ENCODE results near the gene CDH4.

CDH4 gene

DNA sequence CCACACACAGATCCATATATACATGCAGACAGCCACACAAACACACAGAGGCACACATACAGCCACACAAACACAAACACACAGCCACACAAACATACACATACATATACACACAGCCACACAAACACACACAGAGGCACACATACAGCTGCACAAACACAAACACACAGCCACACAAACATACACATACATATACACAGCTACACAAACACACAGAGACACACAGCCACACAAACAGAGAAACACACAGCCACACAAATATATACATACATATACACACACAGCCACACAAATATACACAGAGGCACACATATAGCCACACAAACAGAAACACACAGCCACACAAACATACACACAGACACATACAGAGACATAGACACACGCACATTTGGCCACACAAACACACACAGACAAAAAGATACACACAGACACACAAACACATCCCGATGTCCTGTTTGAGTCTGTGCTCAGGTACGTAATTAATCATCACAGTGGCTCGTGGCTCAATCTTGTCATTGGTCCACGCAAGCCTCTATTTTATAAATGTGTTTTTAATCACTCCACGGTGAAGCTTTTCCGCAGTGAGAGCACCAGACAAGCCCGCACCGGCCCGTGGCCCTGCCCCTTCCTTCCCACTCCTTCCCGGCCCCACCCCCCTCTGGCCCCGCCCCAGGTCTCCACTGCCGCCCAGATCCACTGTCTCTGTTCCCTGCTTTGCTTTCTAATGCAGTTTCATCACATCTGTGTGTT, 135.3 kb downstream of the CDH4 start:
- Histone ChIP-seq H3K36me3 (ENCODE audit: control insufficient read depth, insufficient read depth, low read length) (no peaks in the 10 kb centered on the region), H3K9me3 (ENCODE audit: control insufficient read depth, insufficient read depth, low read depth, low read length) (peaks cover 15% of the 10 kb centered on the region), H3K4me1 (ENCODE audit: control insufficient read depth, insufficient read depth, low read length) (peaks cover 19% of the 10 kb centered on the region), H3K9ac (ENCODE audit: low read length) (no peak overlapping the region), H3K4me3 (ENCODE audit: low read depth, low read length) (peak overlapping the region; percentile 30; the same call in 1 of the 2 replicates), H3K27ac (ENCODE audit: low read depth, low read length) (no peak overlapping the region), H3K27me3 (ENCODE audit: control insufficient read depth, insufficient read depth, low read length) (no peaks in the 10 kb centered on the region)

DNA sequence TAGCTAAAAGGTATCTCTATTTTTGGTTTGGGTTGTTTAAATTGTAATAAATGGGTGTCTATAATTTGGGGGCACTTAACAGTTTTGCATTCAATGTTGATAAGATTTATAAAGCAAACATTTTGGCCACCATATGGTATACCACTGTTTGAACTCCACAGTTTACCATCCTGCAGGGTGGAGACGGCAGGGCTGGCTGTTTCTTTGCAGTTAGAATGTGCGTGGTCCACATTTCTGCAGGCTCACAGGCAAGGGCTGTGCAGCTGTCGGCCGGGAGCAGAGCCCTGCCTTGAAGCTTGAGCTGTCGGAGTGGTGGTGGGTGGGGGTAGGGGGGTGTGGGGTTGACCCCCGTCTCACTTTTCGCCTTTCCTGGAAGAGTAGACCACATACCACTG, 135.9 kb downstream of the CDH4 start:
- Histone ChIP-seq H3K4me1 (ENCODE audit: control insufficient read depth, insufficient read depth, low read length) (peaks cover 19% of the 10 kb centered on the region), H3K36me3 (ENCODE audit: control insufficient read depth, insufficient read depth, low read length) (no peaks in the 10 kb centered on the region), H3K4me3 (ENCODE audit: low read depth, low read length) (no peak overlapping the region), H3K9ac (ENCODE audit: low read length) (no peak overlapping the region), H3K27ac (ENCODE audit: low read depth, low read length) (no peak overlapping the region), H3K27me3 (ENCODE audit: control insufficient read depth, insufficient read depth, low read length) (no peaks in the 10 kb centered on the region; the same call in 1 of the 2 replicates), H3K9me3 (ENCODE audit: control insufficient read depth, insufficient read depth, low read depth, low read length) (peaks cover 10% of the 10 kb centered on the region)

DNA sequence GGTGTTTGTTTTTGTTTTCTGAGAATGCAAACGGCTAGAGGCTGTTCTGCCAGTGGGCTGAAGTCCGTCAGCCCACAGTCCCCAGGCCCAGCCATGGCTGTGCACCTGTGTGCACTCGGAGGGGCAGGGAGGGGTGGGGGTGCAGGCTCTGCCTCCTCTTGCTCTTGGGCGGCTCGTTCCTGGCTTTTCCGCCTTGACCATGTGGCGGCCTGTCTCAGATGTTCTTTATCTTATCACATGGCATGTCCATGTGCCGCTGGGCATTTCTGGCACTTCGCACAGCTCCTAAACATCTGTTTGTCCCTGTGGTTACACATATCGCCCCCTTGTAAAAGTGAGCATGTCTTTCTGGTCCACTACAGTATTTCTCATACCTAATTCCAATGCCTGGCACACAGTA, 137.0 kb downstream of the CDH4 start:
- no peaks in the 10 kb centered on the region; the same call in 1 of the 2 replicates for H3K27me3 ChIP-seq (ENCODE audit: control insufficient read depth, insufficient read depth, low read length)

DNA sequence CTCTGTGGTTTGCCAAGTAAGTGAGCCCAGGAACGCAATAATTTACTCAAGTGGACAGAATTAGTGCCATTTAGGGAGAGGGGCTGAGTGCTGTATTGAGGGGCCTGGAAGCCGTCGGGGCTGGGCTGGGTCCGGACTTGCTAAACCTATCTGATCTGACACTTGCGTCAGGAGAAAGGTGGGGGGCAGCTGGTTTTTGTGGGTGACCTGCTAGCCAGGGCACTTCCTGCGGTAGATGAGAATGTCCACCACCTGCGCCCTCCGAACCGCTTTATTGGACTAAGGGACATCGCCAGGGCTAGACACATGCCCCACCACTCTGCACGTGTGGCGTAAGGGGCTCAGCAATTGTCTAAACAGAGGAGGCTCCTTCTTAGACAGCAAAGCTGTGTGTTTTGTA, 139.1 kb downstream of the CDH4 start:
- Histone ChIP-seq H3K4me1 (ENCODE audit: control insufficient read depth, insufficient read depth, low read length) (peaks cover 19% of the 10 kb centered on the region), H3K27me3 (ENCODE audit: control insufficient read depth, insufficient read depth, low read length) (no peaks in the 10 kb centered on the region; the same call in 1 of the 2 replicates), H3K9me3 (ENCODE audit: control insufficient read depth, insufficient read depth, low read depth, low read length) (peaks cover 5% of the 10 kb centered on the region), H3K4me3 (ENCODE audit: low read depth, low read length) (no peak overlapping the region), H3K9ac (ENCODE audit: low read length) (peak overlapping the region; percentile 17), H3K27ac (ENCODE audit: low read depth, low read length) (no peak overlapping the region), H3K36me3 (ENCODE audit: control insufficient read depth, insufficient read depth, low read length) (no peaks in the 10 kb centered on the region)

More for the DNA sequence above, 137.0 kb downstream of the CDH4 start:
- peaks cover 9% of the 10 kb centered on the region for H3K9me3 ChIP-seq (ENCODE audit: control insufficient read depth, insufficient read depth, low read depth, low read length)
- H3K27ac ChIP-seq (ENCODE audit: low read depth, low read length) = no peak overlapping the region
- H3K9ac ChIP-seq (ENCODE audit: low read length) = no peak overlapping the region
- no peaks in the 10 kb centered on the region for H3K36me3 ChIP-seq (ENCODE audit: control insufficient read depth, insufficient read depth, low read length)
- H3K4me3 ChIP-seq (ENCODE audit: low read depth, low read length) = no peak overlapping the region
- H3K4me1 ChIP-seq (ENCODE audit: control insufficient read depth, insufficient read depth, low read length) = peaks cover 19% of the 10 kb centered on the region

DNA sequence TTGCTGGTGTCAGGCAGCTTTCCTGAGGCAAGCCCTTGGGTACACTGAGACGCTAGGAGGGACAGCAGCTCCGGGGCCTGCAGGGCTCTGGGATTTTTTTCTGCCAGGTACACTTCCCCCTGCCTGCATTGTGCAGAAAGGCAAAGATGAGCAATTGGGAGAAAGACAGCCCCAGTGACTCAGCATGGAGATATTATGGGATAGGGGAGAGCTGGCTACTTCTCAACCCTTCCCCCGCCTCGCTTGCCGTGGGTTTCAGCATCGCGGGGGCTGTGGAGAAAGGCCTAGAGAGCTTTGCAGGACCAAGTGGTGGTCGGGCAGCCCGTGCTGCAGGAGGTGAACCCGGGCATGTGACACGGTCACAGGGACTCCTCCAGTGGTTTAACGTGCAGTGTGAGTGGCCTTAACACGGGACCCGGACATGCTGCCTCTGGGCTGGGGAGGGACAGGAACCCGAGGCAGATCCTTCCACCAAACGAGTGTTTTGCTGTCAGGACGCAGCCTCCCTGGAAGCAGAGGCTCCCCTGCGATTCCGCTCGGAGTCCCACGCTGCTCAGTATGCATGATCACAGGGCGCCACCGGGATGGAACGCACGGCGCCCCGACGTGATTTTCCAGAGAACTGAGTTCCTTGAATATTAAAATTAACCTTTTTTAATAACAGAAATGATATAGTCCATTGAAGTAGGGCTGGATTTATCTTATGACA, 139.9 kb downstream of the CDH4 start:
- H3K27me3 ChIP-seq (ENCODE audit: control insufficient read depth, insufficient read depth, low read length) = no peaks in the 10 kb centered on the region; the same call in 1 of the 2 replicates
- H3K9me3 ChIP-seq (ENCODE audit: control insufficient read depth, insufficient read depth, low read depth, low read length) = peaks cover 10% of the 10 kb centered on the region
- no peaks in the 10 kb centered on the region for H3K36me3 ChIP-seq (ENCODE audit: control insufficient read depth, insufficient read depth, low read length)
- peak overlapping the region; percentile 17 for H3K9ac ChIP-seq (ENCODE audit: low read length)
- H3K4me3 ChIP-seq (ENCODE audit: low read depth, low read length) = no peak overlapping the region
- peaks cover 19% of the 10 kb centered on the region for H3K4me1 ChIP-seq (ENCODE audit: control insufficient read depth, insufficient read depth, low read length)
- no peak overlapping the region for H3K27ac ChIP-seq (ENCODE audit: low read depth, low read length)

DNA sequence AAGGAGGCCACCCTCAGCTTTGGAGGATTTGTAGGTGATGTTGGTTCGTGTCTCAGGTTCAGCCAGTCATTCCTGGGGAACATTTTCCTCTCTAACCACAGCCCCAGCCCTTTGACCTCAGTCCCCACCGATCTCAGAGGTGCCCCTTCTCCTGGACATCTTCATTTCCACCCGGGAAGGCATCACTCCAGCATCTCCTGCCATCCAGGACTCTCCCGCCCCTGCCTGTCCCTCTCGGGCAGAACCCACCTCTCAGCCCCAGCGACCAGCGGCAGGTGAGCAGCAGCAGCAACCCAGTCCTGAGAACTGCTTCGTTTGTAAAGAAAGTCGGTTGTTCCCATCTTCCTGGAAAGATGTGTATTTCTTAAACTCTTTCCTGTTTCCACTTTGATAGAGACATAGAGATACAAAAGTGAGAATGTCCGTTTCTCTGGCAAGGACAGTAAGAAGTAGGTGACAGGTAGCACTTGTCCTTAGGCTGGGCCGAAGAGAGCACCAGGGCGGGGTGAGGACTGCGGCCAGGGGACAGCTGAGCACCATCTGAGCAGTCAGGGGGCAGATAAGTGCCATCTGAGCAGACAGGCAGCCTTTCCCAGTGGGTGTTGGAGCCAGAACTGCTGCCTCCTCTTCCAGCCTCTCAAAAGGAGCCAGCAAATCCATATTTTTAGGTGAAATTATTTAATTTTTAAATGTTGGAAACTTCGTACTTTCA, 142.2 kb downstream of the CDH4 start:
- Histone ChIP-seq H3K27me3 (ENCODE audit: control insufficient read depth, insufficient read depth, low read length) (no peaks in the 10 kb centered on the region; the same call in 1 of the 2 replicates), H3K36me3 (ENCODE audit: control insufficient read depth, insufficient read depth, low read length) (no peaks in the 10 kb centered on the region), H3K4me1 (ENCODE audit: control insufficient read depth, insufficient read depth, low read length) (peaks cover 11% of the 10 kb centered on the region), H3K9ac (ENCODE audit: low read length) (no peak overlapping the region), H3K4me3 (ENCODE audit: low read depth, low read length) (no peak overlapping the region), H3K9me3 (ENCODE audit: control insufficient read depth, insufficient read depth, low read depth, low read length) (peaks cover 10% of the 10 kb centered on the region), H3K27ac (ENCODE audit: low read depth, low read length) (no peak overlapping the region)

DNA sequence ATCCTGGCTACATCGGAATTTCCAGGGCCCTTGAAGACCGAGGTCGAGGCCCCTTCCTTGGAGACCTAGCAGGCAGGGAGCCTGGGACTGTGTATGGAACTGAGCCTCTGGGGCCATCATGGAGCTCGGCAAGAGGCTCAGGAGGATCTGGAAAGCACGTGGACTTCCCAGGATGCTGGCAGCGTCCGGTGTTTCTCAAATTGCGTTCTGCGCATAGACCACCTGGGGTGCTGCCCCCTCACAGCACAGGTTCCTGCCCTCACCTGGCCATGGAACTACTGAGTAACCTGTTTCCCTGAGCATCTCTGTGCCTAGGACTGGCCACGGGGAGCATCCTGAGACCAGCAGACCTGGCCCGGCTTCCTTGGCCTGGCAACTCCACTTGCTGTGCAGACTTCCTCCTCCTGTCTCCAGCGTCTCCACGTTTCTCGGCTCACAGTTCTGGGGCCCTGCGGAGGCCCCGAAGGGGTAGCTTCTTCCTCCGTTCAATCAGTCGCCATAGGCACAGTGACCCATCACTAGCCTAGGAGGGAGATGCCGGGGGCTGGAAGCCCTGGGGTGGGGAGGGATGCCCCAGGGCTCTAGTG, 144.3 kb downstream of the CDH4 start:
- Histone ChIP-seq H3K9me3 (ENCODE audit: control insufficient read depth, insufficient read depth, low read depth, low read length) (peaks cover 10% of the 10 kb centered on the region), H3K27ac (ENCODE audit: low read depth, low read length) (no peak overlapping the region), H3K27me3 (ENCODE audit: control insufficient read depth, insufficient read depth, low read length) (peaks cover 1% of the 10 kb centered on the region), H3K9ac (ENCODE audit: low read length) (no peak overlapping the region), H3K4me1 (ENCODE audit: control insufficient read depth, insufficient read depth, low read length) (peaks cover 9% of the 10 kb centered on the region), H3K36me3 (ENCODE audit: control insufficient read depth, insufficient read depth, low read length) (no peaks in the 10 kb centered on the region), H3K4me3 (ENCODE audit: low read depth, low read length) (no peak overlapping the region)

DNA sequence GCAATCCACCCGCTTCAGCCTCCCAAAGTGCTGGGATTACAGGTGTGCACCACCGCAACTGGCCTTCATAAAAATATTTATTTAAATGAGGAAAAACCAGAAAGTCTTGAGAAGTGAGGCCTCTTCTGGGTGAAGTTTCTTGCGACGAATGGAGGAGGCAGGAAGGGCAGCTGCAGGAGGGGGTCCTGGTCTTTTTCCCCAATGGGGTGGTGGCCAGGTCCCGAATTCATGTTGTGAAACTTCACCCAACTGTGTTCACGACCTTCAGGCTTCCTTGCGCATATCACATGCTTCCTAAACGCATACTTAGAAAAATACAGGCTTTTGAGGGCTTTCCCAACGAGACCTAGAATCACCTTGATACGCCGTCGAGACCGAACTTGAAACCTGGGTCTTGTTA, 145.1 kb downstream of the CDH4 start:
- Histone ChIP-seq H3K27me3 (ENCODE audit: control insufficient read depth, insufficient read depth, low read length) (peaks cover 6% of the 10 kb centered on the region), H3K27ac (ENCODE audit: low read depth, low read length) (no peak overlapping the region)

DNA sequence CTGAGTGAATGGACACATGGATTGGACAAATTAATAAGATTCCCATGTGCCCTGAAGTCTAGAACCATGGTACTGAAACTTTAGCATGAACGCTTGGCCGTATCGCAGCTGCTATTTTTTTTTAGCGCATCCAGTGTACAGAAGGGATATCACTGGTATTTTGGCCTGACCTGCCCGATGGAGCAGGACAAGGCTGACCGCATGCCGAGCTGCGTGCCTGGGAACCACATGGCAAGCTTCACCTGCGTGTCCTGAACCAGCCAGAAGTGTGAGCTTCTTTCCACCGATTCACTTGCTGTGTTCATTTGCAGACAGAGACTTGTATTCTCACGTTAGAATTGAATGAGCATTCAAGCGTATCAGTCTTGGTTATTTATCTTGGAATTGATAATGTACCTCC, 145.7 kb downstream of the CDH4 start:
- Histone ChIP-seq H3K9ac (ENCODE audit: low read length) (no peak overlapping the region), H3K27ac (ENCODE audit: low read depth, low read length) (no peak overlapping the region), H3K36me3 (ENCODE audit: control insufficient read depth, insufficient read depth, low read length) (no peaks in the 10 kb centered on the region), H3K4me3 (ENCODE audit: low read depth, low read length) (no peak overlapping the region), H3K4me1 (ENCODE audit: control insufficient read depth, insufficient read depth, low read length) (no peaks in the 10 kb centered on the region), H3K9me3 (ENCODE audit: control insufficient read depth, insufficient read depth, low read depth, low read length) (peaks cover 10% of the 10 kb centered on the region), H3K27me3 (ENCODE audit: control insufficient read depth, insufficient read depth, low read length) (peaks cover 6% of the 10 kb centered on the region)

More for the DNA sequence above, 145.1 kb downstream of the CDH4 start:
- H3K4me3 ChIP-seq (ENCODE audit: low read depth, low read length) = no peak overlapping the region
- H3K36me3 ChIP-seq (ENCODE audit: control insufficient read depth, insufficient read depth, low read length) = no peaks in the 10 kb centered on the region
- H3K9ac ChIP-seq (ENCODE audit: low read length) = no peak overlapping the region
- H3K4me1 ChIP-seq (ENCODE audit: control insufficient read depth, insufficient read depth, low read length) = peaks cover under 1% of the 10 kb centered on the region
- H3K9me3 ChIP-seq (ENCODE audit: control insufficient read depth, insufficient read depth, low read depth, low read length) = peaks cover 10% of the 10 kb centered on the region

DNA sequence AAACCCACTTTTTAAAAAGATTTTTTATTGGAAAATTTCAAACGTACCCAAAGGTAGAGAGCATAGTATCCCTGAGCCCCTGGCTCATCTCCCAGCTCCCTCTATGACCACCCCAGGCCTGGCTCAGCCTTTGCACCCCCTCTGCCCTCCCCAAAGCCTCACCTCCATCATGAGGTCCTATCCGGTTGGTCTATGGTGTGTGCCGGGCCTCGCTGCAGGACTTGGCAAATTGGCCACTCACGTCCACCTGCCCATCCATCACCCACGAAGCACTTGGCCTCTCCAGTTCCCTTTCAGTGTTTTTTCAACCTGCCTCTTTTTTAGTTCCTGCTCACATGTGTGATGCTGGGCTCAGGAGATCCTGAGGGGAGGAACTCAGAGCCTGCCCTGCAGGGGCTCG, 147.4 kb downstream of the CDH4 start:
- Histone ChIP-seq H3K4me3 (ENCODE audit: low read depth, low read length) (no peak overlapping the region), H3K27me3 (ENCODE audit: control insufficient read depth, insufficient read depth, low read length) (peaks cover 12% of the 10 kb centered on the region), H3K27ac (ENCODE audit: low read depth, low read length) (no peak overlapping the region), H3K9me3 (ENCODE audit: control insufficient read depth, insufficient read depth, low read depth, low read length) (peaks cover 10% of the 10 kb centered on the region), H3K9ac (ENCODE audit: low read length) (no peak overlapping the region), H3K36me3 (ENCODE audit: control insufficient read depth, insufficient read depth, low read length) (no peaks in the 10 kb centered on the region), H3K4me1 (ENCODE audit: control insufficient read depth, insufficient read depth, low read length) (no peaks in the 10 kb centered on the region)
